Measurements from ENCODE around the gene IKBKE. TPM values are rescaled to one million over a fixed set of nuclear protein-coding genes. Genes with fewer than 3 reads are reported as not detected.

IKBKE gene
- total RNA-seq, 2 experiments from 2014 or later = 15.3 to 17.2 TPM

DNA sequence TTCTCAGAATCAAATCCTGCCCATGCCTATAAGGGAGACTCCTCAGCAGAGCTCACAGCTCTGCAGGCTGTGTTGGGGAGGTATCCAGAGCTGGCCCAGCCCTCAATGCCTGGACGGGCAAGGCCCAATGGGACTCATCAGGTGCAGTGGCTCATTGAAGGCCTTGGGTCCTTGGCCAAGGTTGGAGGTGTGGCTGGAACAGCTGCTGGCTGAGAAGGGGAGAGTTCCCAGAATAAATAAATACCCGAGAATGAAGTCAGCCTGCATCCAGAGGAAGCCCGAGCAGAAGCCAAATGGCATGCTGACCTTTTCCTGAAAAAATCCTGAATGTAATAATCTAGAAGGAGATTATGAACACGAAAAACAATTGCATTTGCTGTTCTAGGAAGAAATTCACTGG, 25.2 kb upstream of the IKBKE start:
- POLR2A ChIA-PET = no interaction called here
- Mint-ChIP-seq H3K9me3 (ENCODE audit: low read depth) (no peaks in the 10 kb centered on the region), H3K4me1 (peaks cover 3% of the 10 kb centered on the region), H3K4me3 (no peak overlapping the region), H3K27me3 (no peaks in the 10 kb centered on the region), H3K27ac (no peak overlapping the region), H3K36me3 (ENCODE audit: low read depth) (peaks cover 9% of the 10 kb centered on the region)
- DNase-seq = no peak
- intact Hi-C loops (cut with DNase I, micrococcal nuclease) = no loop called here
- no peak for ATAC-seq
- CTCF ChIA-PET = interaction anchor here (0.6 to 1.2 kb wide), 3 partner anchors 11 to 459 kb away, joined by 3 read pairs; no protein-coding TSS in a partner anchor

- intact Hi-C loops (cut with DNase I, micrococcal nuclease) = no loop called here
- DNase-seq (no peak), ATAC-seq (no peak)
- no peak overlapping the region for H3K4me3 Mint-ChIP-seq
- no peaks in the 10 kb centered on the region for H3K9me3 Mint-ChIP-seq (ENCODE audit: low read depth)
- H3K27me3 Mint-ChIP-seq = no peaks in the 10 kb centered on the region
- peaks cover 3% of the 10 kb centered on the region for H3K4me1 Mint-ChIP-seq
- ChIA-PET POLR2A (no interaction called here), CTCF (interaction anchor here (0.6 to 1.2 kb wide), 5 partner anchors 12 to 460 kb away, joined by 3 to 5 read pairs (median 3); no protein-coding TSS in a partner anchor)
- no peak overlapping the region for H3K27ac Mint-ChIP-seq
- peaks cover 7% of the 10 kb centered on the region for H3K36me3 Mint-ChIP-seq (ENCODE audit: low read depth)
Measured at GRCh38 chr1:206445911-206446356, 24.3 kb upstream of the IKBKE start.

- H3K4me3 Mint-ChIP-seq = no peak overlapping the region
- H3K36me3 Mint-ChIP-seq (ENCODE audit: low read depth) = peaks cover 14% of the 10 kb centered on the region
- POLR2A ChIA-PET = no interaction called here
- no peaks in the 10 kb centered on the region for H3K27me3 Mint-ChIP-seq
- peaks cover 3% of the 10 kb centered on the region for H3K4me1 Mint-ChIP-seq
- H3K9me3 Mint-ChIP-seq (ENCODE audit: low read depth) = no peaks in the 10 kb centered on the region
- DNase-seq = no peak
- H3K27ac Mint-ChIP-seq = no peak overlapping the region
- CTCF ChIA-PET = interaction anchor here (1.8 kb wide), 1 partner anchor 14 kb away, joined by 5 read pairs; no protein-coding TSS in a partner anchor
- intact Hi-C loops (cut with DNase I, micrococcal nuclease) = no loop called here
- no peak for ATAC-seq
Measured at GRCh38 chr1:206446688-206447421, 23.4 kb upstream of the IKBKE start.

DNA sequence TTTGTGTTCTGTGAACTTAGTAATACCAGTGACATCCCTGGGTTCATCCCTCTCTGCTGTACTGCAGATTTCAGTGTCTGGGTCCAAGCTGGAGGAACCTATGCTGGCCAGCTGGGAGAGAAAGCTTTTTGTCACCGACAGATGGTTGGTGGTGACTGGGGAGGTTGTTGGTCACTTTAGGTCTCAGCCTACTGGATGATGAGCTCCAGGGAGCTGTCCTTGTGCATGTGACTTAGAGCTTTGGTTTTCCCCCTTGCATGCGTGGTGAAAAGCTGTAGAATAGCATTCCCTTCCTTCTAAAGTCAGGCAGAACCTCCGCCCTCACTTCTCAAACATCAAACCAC, 22.9 kb upstream of the IKBKE start:
- intact Hi-C loops (cut with DNase I, micrococcal nuclease) = no loop called here
- ATAC-seq = no peak
- Mint-ChIP-seq H3K4me3 (no peak overlapping the region), H3K36me3 (ENCODE audit: low read depth) (peaks cover 16% of the 10 kb centered on the region), H3K27me3 (no peaks in the 10 kb centered on the region), H3K4me1 (no peaks in the 10 kb centered on the region), H3K9me3 (ENCODE audit: low read depth) (no peaks in the 10 kb centered on the region), H3K27ac (no peak overlapping the region)
- no peak for DNase-seq
- ChIA-PET POLR2A (no interaction called here), CTCF (interaction anchor here (0.6 to 1.8 kb wide), 2 partner anchors 14 to 216 kb away, joined by 3 to 5 read pairs; no protein-coding TSS in a partner anchor)

- no peak for DNase-seq
- CTCF ChIA-PET = interaction anchor here (0.6 to 1.8 kb wide), 2 partner anchors 14 to 216 kb away, joined by 3 to 5 read pairs; no protein-coding TSS in a partner anchor
- no peaks in the 10 kb centered on the region for H3K4me1 Mint-ChIP-seq
- H3K27me3 Mint-ChIP-seq = no peaks in the 10 kb centered on the region
- H3K36me3 Mint-ChIP-seq (ENCODE audit: low read depth) = peaks cover 16% of the 10 kb centered on the region
- POLR2A ChIA-PET = no interaction called here
- ATAC-seq = no peak
- no peak overlapping the region for H3K27ac Mint-ChIP-seq
- H3K9me3 Mint-ChIP-seq (ENCODE audit: low read depth) = no peaks in the 10 kb centered on the region
- intact Hi-C loops (cut with DNase I, micrococcal nuclease) = no loop called here
- H3K4me3 Mint-ChIP-seq = no peak overlapping the region
Measured at GRCh38 chr1:206447792-206448191, 22.5 kb upstream of the IKBKE start.

DNA sequence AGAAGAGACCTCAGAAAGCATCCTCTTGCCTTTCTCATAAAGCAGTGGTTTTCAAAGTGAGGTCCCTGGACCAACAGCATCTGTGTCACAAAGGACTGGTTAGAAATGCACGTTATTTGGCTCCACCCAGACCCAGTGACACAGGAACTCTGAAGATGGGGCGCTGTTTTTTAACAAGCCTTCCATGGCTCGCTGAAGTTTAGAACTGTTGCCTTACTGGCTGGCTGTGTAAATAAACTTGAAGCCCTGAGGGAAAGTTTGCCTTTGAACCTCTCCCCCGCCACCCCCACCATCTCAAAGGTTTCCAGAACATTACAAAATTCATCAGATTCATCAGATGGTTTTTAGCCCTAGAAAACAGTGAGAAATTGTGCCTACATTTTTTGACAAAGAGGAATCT, 21.8 kb upstream of the IKBKE start:
- H3K27ac Mint-ChIP-seq = no peak overlapping the region
- intact Hi-C loops (cut with DNase I, micrococcal nuclease) = no loop called here
- no peaks in the 10 kb centered on the region for H3K4me1 Mint-ChIP-seq
- H3K36me3 Mint-ChIP-seq (ENCODE audit: low read depth) = peaks cover 16% of the 10 kb centered on the region
- no peak for ATAC-seq
- no peak for DNase-seq
- H3K27me3 Mint-ChIP-seq = no peaks in the 10 kb centered on the region
- no peak overlapping the region for H3K4me3 Mint-ChIP-seq
- POLR2A ChIA-PET = no interaction called here
- H3K9me3 Mint-ChIP-seq (ENCODE audit: low read depth) = no peaks in the 10 kb centered on the region
- CTCF ChIA-PET = no interaction called here

DNA sequence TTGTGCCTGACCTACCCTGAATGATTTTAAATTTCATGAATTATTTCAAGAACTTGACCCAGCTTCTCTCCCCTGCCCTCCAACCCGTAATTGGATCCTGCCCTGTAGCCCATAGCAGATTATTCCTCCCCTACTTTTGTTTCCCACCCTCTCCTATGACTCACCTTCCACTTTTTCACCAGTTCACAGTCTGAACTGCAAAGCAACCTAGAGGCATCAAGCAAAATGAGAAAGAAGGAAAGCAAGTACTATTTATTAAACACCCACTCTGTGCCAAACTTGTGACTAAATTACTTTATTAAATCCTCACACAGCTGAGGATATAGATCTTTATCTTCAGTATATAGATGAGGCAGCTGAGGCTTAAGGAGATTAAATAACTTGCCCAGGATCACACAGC, 20.7 kb upstream of the IKBKE start:
- POLR2A ChIA-PET = interaction anchor here (0.6 to 0.7 kb wide), 2 partner anchors 368 to 860 kb away, joined by 3 to 4 read pairs; no protein-coding TSS in a partner anchor
- no peaks in the 10 kb centered on the region for H3K9me3 Mint-ChIP-seq (ENCODE audit: low read depth)

GRCh38 chr1:206450281-206450680, 20.0 kb upstream of the IKBKE start:
- POLR2A ChIA-PET = interaction anchor here (0.6 kb wide), 1 partner anchor 367 kb away, joined by 3 read pairs; no protein-coding TSS in a partner anchor
- intact Hi-C loops (cut with DNase I, micrococcal nuclease) = no loop called here
- Mint-ChIP-seq H3K4me1 (no peaks in the 10 kb centered on the region), H3K9me3 (ENCODE audit: low read depth) (no peaks in the 10 kb centered on the region), H3K36me3 (ENCODE audit: low read depth) (peaks cover 16% of the 10 kb centered on the region), H3K27me3 (no peaks in the 10 kb centered on the region), H3K27ac (no peak overlapping the region), H3K4me3 (no peak overlapping the region)
- DNase-seq (no peak), ATAC-seq (no peak)
- CTCF ChIA-PET = interaction anchor here (0.9 to 1.8 kb wide), 3 partner anchors 11 to 29 kb away, joined by 3 to 7 read pairs (median 4); no protein-coding TSS in a partner anchor

More for the DNA sequence above, 20.7 kb upstream of the IKBKE start:
- Mint-ChIP-seq H3K4me3 (no peak overlapping the region), H3K4me1 (no peaks in the 10 kb centered on the region), H3K27me3 (no peaks in the 10 kb centered on the region), H3K27ac (no peak overlapping the region), H3K36me3 (ENCODE audit: low read depth) (peaks cover 16% of the 10 kb centered on the region)
- DNase-seq = no peak
- intact Hi-C loops (cut with DNase I, micrococcal nuclease) = no loop called here
- CTCF ChIA-PET = interaction anchor here (1.3 to 1.8 kb wide), 2 partner anchors 12 to 30 kb away, joined by 4 to 7 read pairs; no protein-coding TSS in a partner anchor
- peak; percentile 51 for ATAC-seq

DNA sequence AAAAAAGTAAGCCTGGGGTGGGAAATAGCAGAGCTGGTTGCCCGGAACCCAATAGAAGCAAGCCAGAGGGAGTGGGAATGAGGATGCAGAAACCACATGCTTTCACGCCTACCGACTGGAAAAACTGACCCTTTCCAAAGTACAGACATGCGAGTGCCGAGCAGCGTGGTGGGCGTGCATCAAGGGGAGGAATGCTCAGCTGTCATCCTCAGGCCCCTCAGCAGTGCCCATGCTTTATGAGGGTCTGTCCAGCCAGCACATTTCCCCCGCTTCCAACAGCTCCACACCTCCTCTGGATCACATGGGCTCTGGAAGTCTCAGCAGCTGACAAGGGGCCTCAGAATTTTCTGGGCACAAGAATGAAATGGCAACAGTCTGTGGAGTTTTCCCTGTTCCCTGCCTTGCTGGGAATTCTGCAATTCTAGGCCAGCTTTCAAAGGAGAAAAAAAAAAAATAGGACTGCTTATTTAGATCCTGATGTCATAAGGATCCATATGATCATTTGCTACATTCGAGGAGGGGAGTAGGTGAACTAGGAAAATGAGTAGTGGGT, 19.1 kb upstream of the IKBKE start:
- Mint-ChIP-seq H3K27ac (no peak overlapping the region), H3K27me3 (no peaks in the 10 kb centered on the region), H3K4me3 (no peak overlapping the region), H3K4me1 (no peaks in the 10 kb centered on the region), H3K9me3 (ENCODE audit: low read depth) (no peaks in the 10 kb centered on the region), H3K36me3 (ENCODE audit: low read depth) (peaks cover 16% of the 10 kb centered on the region)
- POLR2A ChIA-PET = no interaction called here
- ATAC-seq (no peak), DNase-seq (no peak)
- CTCF ChIA-PET = interaction anchor here (0.9 to 1.2 kb wide), 2 partner anchors 10 to 208 kb away, joined by 3 read pairs; no protein-coding TSS in a partner anchor
- intact Hi-C loops (cut with DNase I, micrococcal nuclease) = no loop called here

DNA sequence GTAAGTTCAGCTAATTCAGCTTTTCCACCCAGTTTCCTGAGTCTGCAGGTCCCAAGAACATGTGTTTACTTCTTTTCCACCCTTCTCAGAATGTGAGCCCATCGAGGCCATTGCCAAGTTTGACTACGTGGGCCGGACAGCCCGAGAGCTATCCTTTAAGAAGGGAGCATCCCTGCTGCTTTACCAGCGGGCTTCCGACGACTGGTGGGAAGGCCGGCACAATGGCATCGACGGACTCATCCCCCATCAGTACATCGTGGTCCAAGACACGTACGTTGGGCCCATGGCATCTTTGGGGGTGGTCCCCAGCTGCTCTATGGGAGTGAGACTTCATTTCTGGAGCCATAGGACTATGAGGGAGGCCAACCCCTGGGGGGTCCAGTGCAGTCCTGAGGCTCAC, 17.2 kb upstream of the IKBKE start:
- H3K27me3 Mint-ChIP-seq = no peaks in the 10 kb centered on the region
- no peak overlapping the region for H3K27ac Mint-ChIP-seq
- no peaks in the 10 kb centered on the region for H3K9me3 Mint-ChIP-seq (ENCODE audit: low read depth)
- no peak for ATAC-seq
- H3K4me1 Mint-ChIP-seq = peaks cover 2% of the 10 kb centered on the region
- no peak overlapping the region for H3K4me3 Mint-ChIP-seq
- intact Hi-C loops (cut with DNase I, micrococcal nuclease) = no loop called here
- peaks cover 14% of the 10 kb centered on the region for H3K36me3 Mint-ChIP-seq (ENCODE audit: low read depth)
- no peak for DNase-seq
- CTCF ChIA-PET = no interaction called here
- POLR2A ChIA-PET = no interaction called here

DNA sequence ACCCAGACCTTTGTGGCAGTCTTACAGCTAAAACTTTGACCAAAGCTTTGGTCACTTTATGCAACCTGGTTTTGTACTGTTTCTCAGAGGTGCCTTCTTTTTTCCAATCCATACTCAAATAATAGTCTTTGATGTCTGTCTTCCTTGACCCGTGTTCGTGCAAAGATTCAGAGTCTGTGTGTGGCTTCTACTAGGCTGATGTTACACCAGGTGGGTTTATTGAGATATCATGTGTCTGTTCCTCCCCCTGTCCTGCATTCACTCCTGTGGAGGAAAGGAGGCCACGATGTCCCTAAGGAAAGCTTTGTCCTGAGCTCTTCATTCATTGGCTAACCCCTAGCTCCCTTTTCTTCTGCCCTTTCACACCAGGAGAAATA, 15.0 kb upstream of the IKBKE start:
- Mint-ChIP-seq H3K4me1 (peaks cover 2% of the 10 kb centered on the region), H3K27me3 (no peaks in the 10 kb centered on the region), H3K36me3 (ENCODE audit: low read depth) (peaks cover 12% of the 10 kb centered on the region), H3K27ac (no peak overlapping the region), H3K9me3 (ENCODE audit: low read depth) (no peaks in the 10 kb centered on the region), H3K4me3 (no peak overlapping the region)
- ATAC-seq (no peak), DNase-seq (no peak)
- intact Hi-C loops (cut with DNase I, micrococcal nuclease) = no loop called here
- POLR2A ChIA-PET = no interaction called here
- CTCF ChIA-PET = no interaction called here
